Stromal cell of bone marrow (primary cell): ENCODE results near the gene ZDHHC24.

Experiments used
- DNase-seq: peaks from one replicate; pipeline ENCODE4 v3.0.0-alpha.2; 2012; ENCODE audit warnings: low read depth

Gene ZDHHC24

GRCh38 chr11:66472054-66472453 is 73.8 kb downstream of the ZDHHC24 start:
- DNase-seq, result no peak

GRCh38 chr11:66471142-66471541 is 74.7 kb downstream of the ZDHHC24 start:
- DNase-seq, result no peak
